Parathyroid adenoma (tissue), 2 donors: Measurements from ENCODE around the gene ENAM.

Source experiments
- H2AFZ ChIP-seq: fragments of 300-600 bp; sonication (generic); one replicate; pipeline ENCODE4 v1.7.0; 2017; ENCODE audit warnings: antibody characterized with exemption, mild to moderate bottlenecking
- H3K27ac ChIP-seq: fragments of 300-600 bp; sonication (generic); one replicate; pipeline ENCODE4 v1.7.0; 2017
- H3K27me3 ChIP-seq: fragments of 300-600 bp; sonication (generic); one replicate; pipeline ENCODE4 v1.7.0; 2017; ENCODE audit warnings: low read length; ENCODE audit not compliant: control insufficient read depth, insufficient read depth
- H3K36me3 ChIP-seq: fragments of 300-600 bp; sonication (generic); one replicate; pipeline ENCODE4 v1.7.0; 2017; ENCODE audit warnings: low read length; ENCODE audit not compliant: control insufficient read depth, insufficient read depth
- H3K4me1 ChIP-seq: fragments of 300-600 bp; sonication (generic); one replicate; pipeline ENCODE4 v1.7.0; 2017; ENCODE audit warnings: control low read depth
- H3K4me2 ChIP-seq: fragments of 300-600 bp; sonication (generic); one replicate; pipeline ENCODE4 v1.7.0; 2017; ENCODE audit warnings: low read length
- H3K4me3 ChIP-seq: fragments of 300-600 bp; sonication (generic); one replicate; pipeline ENCODE4 v1.7.0; 2017; ENCODE audit warnings: low read depth, low read length
- H3K79me2 ChIP-seq: fragments of 300-600 bp; sonication (generic); one replicate; pipeline ENCODE4 v1.7.0; 2017; ENCODE audit warnings: control low read depth
- H3K9ac ChIP-seq: fragments of 300-600 bp; sonication (generic); one replicate; pipeline ENCODE4 v1.7.0; 2017; ENCODE audit warnings: mild to moderate bottlenecking
- H3K9me3 ChIP-seq: fragments of 300-600 bp; sonication (generic); one replicate; pipeline ENCODE4 v1.7.0; 2017; ENCODE audit warnings: low read length; ENCODE audit not compliant: control insufficient read depth
- CTCF ChIP-seq: fragments of 300-600 bp; sonication (generic); IDR thresholded peaks from one replicate; pipeline ENCODE4 v1.7.0; 2017; ENCODE audit warnings: antibody characterized with exemption, mild to moderate bottlenecking
- donor health status: primary hyperparathyroidism.

The ENAM gene

DNA sequence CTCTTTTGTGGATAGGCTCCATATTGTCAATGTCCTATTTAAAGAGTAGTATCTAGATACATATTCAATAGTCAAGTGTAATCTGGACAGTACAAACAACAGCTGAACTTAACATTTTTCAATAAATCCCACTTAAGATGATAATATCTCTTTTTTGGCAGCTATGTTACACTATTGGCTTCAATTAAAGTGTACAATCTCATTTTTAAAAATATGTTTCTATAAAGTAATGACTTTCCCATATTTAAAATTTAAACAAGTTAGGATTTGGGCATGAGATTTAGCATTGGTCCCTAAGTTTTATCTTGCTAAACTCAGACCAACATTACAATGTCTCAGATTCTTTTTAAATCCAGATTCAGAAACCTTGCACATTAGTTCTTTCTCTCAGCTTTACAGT is 45.6 kb downstream of the ENAM start:
- Histone ChIP-seq H3K36me3 (no peaks in the 10 kb centered on the region), H3K27me3 (no peaks in the 10 kb centered on the region), H3K4me1 (no peaks in the 10 kb centered on the region), H3K9me3 (no peaks in the 10 kb centered on the region), H3K27ac (no peak overlapping the region), H3K79me2 (no peaks in the 10 kb centered on the region), H3K9ac (no peak overlapping the region), H2AFZ (no peak overlapping the region), H3K4me3 (no peak overlapping the region), H3K4me2 (no peak overlapping the region)
- no peak for TF ChIP-seq CTCF

GRCh38 chr4:70674731-70675130 is 46.2 kb downstream of the ENAM start:
- Histone ChIP-seq H2AFZ (no peak overlapping the region), H3K4me2 (no peak overlapping the region), H3K4me3 (no peak overlapping the region), H3K9me3 (no peaks in the 10 kb centered on the region), H3K27me3 (no peaks in the 10 kb centered on the region), H3K4me1 (no peaks in the 10 kb centered on the region), H3K27ac (no peak overlapping the region), H3K9ac (no peak overlapping the region), H3K36me3 (no peaks in the 10 kb centered on the region), H3K79me2 (no peaks in the 10 kb centered on the region)
- no peak for TF ChIP-seq CTCF

DNA sequence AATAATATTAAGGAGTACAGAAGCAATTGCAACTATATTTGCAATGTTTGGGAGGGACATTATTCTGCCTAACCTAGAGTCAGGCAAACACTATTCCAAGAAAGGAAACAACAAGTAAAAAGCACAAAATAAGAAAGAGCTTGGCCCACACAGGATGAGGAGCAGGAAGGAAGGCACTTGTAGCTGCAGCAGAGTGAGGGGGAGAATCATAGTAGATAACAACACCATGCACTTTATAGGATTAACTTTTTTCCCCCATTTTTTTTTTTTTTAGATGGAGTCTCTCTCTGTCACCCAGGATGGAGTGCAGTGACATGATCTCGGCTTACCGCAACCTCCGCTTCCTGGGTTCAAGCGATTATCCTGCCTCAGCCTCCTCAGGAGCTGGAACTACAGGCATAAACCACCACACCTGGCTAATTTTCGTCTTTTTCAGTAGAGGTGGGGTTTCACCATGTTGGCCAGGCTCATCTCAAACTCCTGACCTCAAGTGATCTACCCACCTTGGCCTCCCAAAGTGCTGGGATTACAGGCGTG is 48.1 kb downstream of the ENAM start:
- Histone ChIP-seq H3K36me3 (no peaks in the 10 kb centered on the region), H3K4me3 (no peak overlapping the region), H3K9me3 (no peaks in the 10 kb centered on the region), H3K4me2 (no peak overlapping the region), H3K4me1 (no peaks in the 10 kb centered on the region), H3K79me2 (no peaks in the 10 kb centered on the region), H2AFZ (no peak overlapping the region), H3K9ac (no peak overlapping the region), H3K27ac (no peak overlapping the region), H3K27me3 (no peaks in the 10 kb centered on the region)
- TF ChIP-seq CTCF, result no peak

- Histone ChIP-seq H3K4me2 (no peak overlapping the region), H3K9me3 (no peaks in the 10 kb centered on the region), H3K27ac (no peak overlapping the region), H3K79me2 (no peaks in the 10 kb centered on the region), H3K4me1 (no peaks in the 10 kb centered on the region), H2AFZ (no peak overlapping the region), H3K9ac (no peak overlapping the region), H3K4me3 (no peak overlapping the region), H3K27me3 (no peaks in the 10 kb centered on the region), H3K36me3 (no peaks in the 10 kb centered on the region)
- no peak for TF ChIP-seq CTCF
Measured at GRCh38 chr4:70678383-70678999, 49.9 kb downstream of the ENAM start.

GRCh38 chr4:70680934-70681333 is 52.4 kb downstream of the ENAM start:
- Histone ChIP-seq H3K36me3 (no peaks in the 10 kb centered on the region), H3K9ac (no peak overlapping the region)
- no peak for TF ChIP-seq CTCF

More at GRCh38 chr4:70680934-70681333, 52.4 kb downstream of the ENAM start:
- Histone ChIP-seq H3K9me3 (no peaks in the 10 kb centered on the region), H3K4me1 (no peaks in the 10 kb centered on the region), H3K4me3 (no peak overlapping the region), H3K4me2 (no peak overlapping the region), H3K79me2 (no peaks in the 10 kb centered on the region), H3K27me3 (no peaks in the 10 kb centered on the region), H2AFZ (no peak overlapping the region), H3K27ac (no peak overlapping the region)
